ENCODE measurements around the gene B3GAT3.
"Not testable (repeated sequence)": the region's sequence is repeated elsewhere in the genome, so short reads cannot be mapped to it uniquely, and the experiment has no call there.

GRCh38 chr11:62616957-62617356, 4.8 kb downstream of the B3GAT3 start:
- not testable (repeated sequence) for TF ChIP-seq CTCF, POLR2A (IDR thresholded peaks at IDR 0.05)

All from thyroid gland (tissue), 4 donors.